ENCODE results near the gene COL4A2.

COL4A2 gene

GRCh38 chr13:110323172-110323891, 16.2 kb downstream of the COL4A2 start:
- DNase-seq, result no peak

- DNase-seq, result no peak
Measured at GRCh38 chr13:110324026-110324749, 17.1 kb downstream of the COL4A2 start.

DNA sequence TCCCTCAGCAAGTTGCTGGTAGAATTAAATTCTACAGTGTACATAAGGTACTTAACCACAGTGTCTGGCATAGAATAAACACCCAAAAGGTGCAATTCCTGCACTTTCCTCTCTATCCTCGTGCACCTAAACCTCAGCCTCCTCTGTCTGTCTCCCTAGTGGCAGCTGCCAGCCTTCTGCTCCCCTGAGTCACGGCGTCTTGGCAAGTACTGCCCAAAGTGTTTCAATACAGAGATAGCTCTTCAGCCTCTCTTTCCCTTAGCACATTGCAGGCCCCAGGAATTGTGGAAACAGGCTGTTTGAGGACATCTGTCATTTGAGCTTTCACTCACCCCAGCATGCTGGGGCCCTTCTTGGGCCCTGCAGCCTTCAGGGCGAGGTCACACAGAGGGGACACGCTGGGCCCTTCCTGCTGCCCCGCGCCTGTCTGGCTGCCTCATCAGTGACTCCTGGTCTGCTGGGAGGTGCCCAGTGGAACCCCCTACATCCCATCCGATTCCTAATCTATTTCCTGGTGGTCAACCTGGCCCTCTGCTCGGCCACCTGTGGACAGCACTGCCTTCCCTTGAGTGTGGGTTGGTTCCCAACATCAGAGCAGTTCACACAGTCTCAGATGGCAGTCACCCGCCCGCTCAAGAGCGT, 19.3 kb downstream of the COL4A2 start:
- DNase-seq, result no peak

DNA sequence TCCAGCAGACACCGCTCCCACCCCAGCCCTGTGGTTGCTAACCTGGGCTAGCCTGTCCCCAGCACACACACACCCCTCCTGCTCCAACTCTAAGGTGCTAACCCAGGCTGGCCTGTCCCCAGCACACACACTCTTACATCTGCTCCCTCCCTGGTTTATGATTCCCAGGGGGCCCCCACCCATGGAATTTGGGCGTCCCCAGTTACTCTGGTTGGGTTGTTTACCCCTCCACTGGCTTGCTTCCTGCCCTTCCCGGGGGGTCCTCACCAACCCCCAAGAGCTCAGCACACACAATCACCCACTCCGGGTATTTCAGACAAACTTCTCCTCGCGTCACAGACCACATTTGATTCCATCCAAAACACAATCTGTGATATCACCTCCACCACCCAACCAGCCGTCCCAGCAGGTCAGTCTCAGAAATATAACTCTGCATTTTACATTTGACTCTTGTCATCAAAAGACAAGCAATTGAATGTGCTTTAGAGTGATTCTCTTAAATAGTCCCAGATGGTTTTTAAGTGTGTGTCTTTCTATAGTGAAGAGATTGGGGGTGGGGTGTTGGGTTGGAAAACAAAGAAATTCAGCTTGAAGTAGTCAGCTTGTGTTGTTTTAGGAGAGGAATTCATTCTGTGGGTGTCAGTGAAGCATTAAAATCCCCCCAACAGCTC, 20.1 kb downstream of the COL4A2 start:
- no peak for DNase-seq

- DNase-seq, result no peak
Measured at GRCh38 chr13:110328573-110328972, 21.5 kb downstream of the COL4A2 start.

GRCh38 chr13:110329258-110329657, 22.2 kb downstream of the COL4A2 start:
- DNase-seq, result no peak

- no peak for DNase-seq
Measured at GRCh38 chr13:110329798-110330461, 22.8 kb downstream of the COL4A2 start.

DNA sequence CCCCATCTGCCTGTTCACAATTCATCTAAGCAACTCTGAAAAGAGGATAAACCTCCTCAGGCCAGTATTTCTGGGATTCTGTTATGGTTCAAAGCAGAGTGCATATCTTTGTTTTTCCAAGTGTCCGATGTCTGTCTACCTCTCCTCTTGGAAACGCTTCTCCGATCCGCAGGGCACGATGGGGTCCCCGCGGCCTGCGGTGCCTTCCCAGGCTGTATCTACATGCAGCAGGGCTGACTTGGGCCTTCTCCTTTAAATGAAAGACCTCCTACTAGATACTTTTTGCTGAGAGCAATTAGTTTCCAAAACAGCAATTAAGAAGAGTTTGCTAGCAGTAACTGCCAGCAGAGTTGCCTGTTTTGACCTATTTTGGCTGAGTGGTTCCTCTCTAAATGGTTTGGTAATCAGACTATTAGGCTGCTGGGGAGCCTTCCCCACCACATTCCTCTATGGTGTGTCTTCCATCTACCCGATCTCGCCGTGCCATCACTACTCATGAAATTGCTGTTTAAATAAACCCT, 23.5 kb downstream of the COL4A2 start:
- DNase-seq, result no peak

GRCh38 chr13:110331362-110331761, 24.3 kb downstream of the COL4A2 start:
- DNase-seq, result no peak

DNA sequence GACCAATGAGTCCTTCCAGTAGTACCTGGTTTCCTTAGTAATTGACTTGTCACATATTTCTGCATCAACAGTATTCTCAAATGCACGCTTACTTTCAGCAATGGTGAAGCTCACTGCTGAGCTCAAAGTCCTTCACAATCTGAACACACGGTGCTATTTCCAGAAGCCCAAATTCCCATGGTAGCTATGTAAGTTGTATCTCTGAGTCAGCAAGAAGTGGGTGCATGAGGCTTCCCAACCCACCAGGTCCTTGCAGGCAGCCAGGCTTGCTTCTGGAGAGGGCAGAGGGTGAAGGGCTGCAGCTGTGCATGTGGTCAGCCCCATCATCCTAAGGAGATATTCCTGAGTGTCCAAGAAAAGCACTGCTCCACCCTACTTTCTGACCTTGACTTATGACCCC, 25.7 kb downstream of the COL4A2 start:
- DNase-seq, result no peak

DNA sequence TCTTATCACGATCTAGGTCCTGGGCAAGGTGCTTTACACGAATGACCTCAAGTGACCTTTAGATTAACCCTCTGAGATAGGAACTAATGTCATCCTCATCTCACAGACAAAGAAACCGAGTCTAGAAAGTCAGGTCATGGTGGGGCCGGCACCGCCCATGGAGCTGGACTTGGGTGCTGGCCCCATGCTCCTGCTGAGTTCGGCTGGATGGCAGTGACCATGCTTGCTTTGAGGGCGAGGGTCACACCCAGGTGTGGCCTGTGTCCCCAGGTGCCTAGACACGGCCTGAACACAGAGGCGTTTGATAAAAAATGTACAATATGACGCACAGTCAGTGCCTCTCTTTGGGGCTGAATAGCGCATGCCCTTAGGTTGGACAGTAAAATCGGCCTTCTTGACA, 26.8 kb downstream of the COL4A2 start:
- no peak for DNase-seq

GRCh38 chr13:110334256-110334655, 27.2 kb downstream of the COL4A2 start:
- no peak for DNase-seq

DNA sequence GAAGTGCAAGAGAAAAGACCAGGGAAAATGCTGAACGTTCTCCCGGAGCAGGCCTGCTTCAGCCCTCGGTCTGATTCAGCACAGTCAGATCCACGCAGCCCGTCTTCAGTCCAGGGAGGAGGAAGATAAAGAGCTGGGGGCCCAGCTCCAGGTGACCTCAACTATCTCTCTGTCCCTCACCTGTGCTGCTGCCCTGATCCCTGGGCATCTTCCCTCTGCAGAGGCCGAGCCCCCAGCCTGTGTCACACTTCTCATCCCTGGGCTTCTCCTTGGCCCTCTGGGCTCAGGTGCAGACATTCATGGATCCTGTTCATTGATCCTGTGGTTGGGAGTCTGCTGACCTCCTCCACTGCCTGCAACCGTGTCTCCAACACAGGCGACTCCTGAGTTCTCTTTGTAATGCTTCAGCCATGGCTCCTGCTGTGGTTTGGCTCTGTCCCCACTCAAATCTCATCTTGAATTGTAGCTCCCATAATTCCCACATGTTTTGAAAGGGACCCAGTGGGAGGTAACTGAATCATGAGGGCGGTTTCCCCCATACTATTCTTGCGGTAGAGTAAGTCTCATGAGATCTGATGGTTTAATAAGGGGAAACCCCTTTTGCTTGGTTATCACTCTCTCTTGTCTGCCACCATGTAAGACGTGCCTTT, 27.9 kb downstream of the COL4A2 start:
- no peak for DNase-seq

GRCh38 chr13:110336108-110336507, 29.0 kb downstream of the COL4A2 start:
- no peak for DNase-seq

DNA sequence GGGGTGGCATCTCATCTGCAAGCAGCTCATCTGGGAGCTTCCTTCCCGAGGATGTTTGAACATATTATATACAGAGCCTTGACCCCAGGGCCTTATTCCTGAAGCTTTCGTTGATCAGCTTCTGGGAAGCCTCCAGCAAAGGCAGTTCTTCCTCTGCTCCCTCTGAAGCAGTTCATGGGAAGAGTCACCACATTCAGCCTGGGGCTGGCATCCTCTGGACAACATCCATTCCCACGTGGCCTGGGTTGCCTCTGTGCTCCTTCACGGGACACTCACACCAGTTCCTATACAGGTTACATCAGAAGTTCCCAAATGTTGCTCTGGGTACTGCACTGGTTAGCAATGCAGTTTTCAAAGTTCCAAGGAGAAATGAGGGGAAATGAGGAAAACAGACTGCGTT, 29.6 kb downstream of the COL4A2 start:
- no peak for DNase-seq

GRCh38 chr13:110337247-110337646, 30.2 kb downstream of the COL4A2 start:
- DNase-seq, result no peak

DNA sequence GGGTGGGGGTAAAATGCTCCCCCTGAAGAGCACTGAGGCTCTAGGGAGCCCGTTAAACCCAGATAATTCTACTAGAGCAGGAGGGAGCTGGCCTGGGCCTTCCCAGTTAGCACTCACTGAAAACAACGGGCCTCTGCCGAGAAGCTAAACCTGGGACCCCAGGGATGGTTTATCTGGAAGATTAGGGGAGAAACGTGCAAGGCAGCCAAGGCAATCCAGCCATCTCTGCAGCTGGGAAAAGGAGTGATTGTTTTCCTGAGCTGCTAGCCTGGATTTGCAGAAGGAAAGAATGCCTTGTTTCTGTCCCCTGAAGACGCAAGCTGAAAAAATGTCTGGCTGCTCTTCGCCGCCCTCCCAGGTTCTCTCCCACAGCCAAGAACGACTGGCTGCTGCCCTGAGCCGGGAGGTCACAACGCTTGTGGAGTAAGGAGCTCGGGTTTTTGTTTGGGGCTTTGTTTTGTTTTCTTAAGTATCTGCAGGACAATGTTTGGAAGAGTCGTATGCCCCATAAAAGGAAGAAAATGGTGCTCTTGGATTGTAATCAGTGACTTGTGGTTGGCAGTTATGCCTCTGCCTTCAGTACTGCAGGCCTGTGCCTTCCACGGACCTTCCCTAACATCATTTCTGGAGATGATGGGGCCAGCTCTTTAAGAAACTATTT, 31.5 kb downstream of the COL4A2 start:
- no peak for DNase-seq

DNA sequence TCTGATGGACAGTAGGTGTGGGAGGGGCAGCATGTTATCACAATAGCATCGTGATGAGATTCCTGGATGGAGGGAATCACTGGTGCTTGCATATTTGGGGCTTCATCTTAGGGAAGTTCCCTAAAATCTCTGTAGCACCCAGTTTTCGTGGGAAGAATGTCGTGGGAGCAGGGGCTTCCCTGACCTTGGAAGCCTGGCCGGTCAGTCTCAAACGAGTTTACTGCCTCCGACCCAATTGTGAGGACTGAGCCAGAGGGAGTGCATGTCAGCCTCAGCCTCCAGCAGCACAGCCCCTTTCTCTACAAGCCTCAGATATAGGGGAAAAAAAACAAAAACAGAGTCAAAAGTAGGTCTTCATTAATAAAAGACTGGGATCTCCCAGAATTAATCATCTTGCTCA, 32.2 kb downstream of the COL4A2 start:
- no peak for DNase-seq

- no peak for DNase-seq
Measured at GRCh38 chr13:110339975-110340550, 33.0 kb downstream of the COL4A2 start.

DNA sequence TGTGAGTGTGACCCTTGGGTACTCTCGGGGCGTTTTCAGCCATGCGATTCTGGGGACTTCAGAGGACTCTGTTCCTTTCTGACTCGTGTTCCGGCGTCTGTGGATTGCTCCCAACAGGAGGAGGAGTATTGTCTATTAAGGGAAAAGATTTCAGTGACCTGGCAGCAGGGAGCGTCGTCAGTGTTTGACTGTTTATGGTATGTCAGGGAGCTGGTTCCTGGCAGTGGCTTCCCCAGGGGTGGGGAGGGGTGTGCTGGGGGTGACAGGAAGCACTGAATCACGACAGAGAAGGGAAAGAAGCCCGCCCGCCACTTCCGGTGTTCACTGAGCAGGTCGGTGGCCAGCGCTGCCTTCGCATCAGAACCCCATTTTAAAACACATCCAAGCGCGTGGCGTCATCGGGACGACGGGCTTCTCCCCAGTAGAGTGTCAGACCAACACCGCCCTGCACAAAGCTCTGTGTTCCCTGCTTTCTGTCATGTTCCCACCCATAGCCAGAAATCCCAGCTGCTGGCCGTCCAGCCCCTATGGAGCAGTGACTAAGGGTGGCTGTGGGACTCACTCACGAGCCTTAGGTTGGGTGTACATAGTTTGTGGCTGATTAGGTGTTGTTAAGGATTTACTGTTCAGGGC, 33.8 kb downstream of the COL4A2 start:
- peak; percentile 79 for DNase-seq

Data from activated CD4-positive, alpha-beta T cell treated with anti-CD3 and anti-CD28 coated beads for 48 hours (primary cell).